SK-N-SH (cell line): ENCODE results near the gene GRK5. TPM values are rescaled to one million over a fixed set of nuclear protein-coding genes. Genes with fewer than 3 reads are reported as not detected.

Experiments used
- CTCF ChIA-PET: fragments of 300-600, 350-600 bp; formaldehyde crosslinking; extraction: SDS; loops from one replicate; lab custom pipeline; 2021; lab: Yijun Ruan, JAX
- POLR2A ChIA-PET: fragments of 350-600 bp; sonication (Branson Sonifier 250); formaldehyde crosslinking; extraction: SDS; loops from one replicate; lab custom pipeline; 2020; ENCODE audit warnings: antibody characterized with exemption, inconsistent platforms; lab: Yijun Ruan, JAX
- DNase-seq: peaks from one replicate; pipeline ENCODE4 v3.0.0; 2012
- H2AFZ ChIP-seq: fragments of 200-600 bp; sonication (generic); 2 replicates; pipeline ENCODE4 v1.8.1; 2016; ENCODE audit warnings: antibody characterized with exemption, mild to moderate bottlenecking, low read depth
- H3F3A ChIP-seq: fragments of 200-600 bp; sonication (generic); replicated peaks from 2 replicates; pipeline ENCODE3; 2016; ENCODE audit warnings: antibody characterized with exemption, mild to moderate bottlenecking; ENCODE audit not compliant: insufficient read depth
- H3K27ac ChIP-seq, 2 experiments: fragments of 200-500 bp in 1 of 2; fragments of 200-600 bp in 1 of 2; sonication (Bioruptor generic) in 1 of 2; sonication (generic), shearing (Covaris generic) in 1 of 2; 2 replicates each; pipeline versions ENCODE4 v1.5.1 to v1.6.1; 2014 to 2016; ENCODE audit warnings: low read depth in 2 of 2, inconsistent platforms in 1 of 2, low read length in 1 of 2, mild to moderate bottlenecking in 1 of 2, mixed read lengths in 1 of 2
- H3K27me3 ChIP-seq: fragments of 200-600 bp; sonication (generic), shearing (Covaris generic); 2 replicates; pipeline ENCODE4 v1.6.1; 2016; ENCODE audit warnings: mixed run types; ENCODE audit not compliant: insufficient read depth
- H3K36me3 ChIP-seq, 2 experiments: fragments of 200-500 bp in 1 of 2; fragments of 200-600 bp in 1 of 2; sonication (Bioruptor generic) in 1 of 2; sonication (generic) in 1 of 2; replicated peaks in 1 of 2; 2 replicates each; pipeline versions ENCODE3 to v1.5.1; 2014 to 2016; ENCODE audit warnings: low read length in 1 of 2, mild to moderate bottlenecking in 1 of 2; ENCODE audit not compliant: insufficient read depth in 2 of 2, control insufficient read depth in 1 of 2
- H3K4me1 ChIP-seq, 2 experiments: fragments of 200-500 bp in 1 of 2; fragments of 200-600 bp in 1 of 2; sonication (Bioruptor generic) in 1 of 2; sonication (generic), shearing (Covaris generic) in 1 of 2; 2 replicates each; pipeline versions ENCODE4 v1.5.1 to v1.6.1; 2014 to 2016; ENCODE audit warnings: low read depth in 1 of 2, low read length in 1 of 2, mixed run types in 1 of 2; ENCODE audit not compliant: insufficient read depth in 2 of 2, control insufficient read depth in 1 of 2
- H3K4me2 ChIP-seq: fragments of 200-600 bp; sonication (generic), shearing (Covaris generic); 2 replicates; pipeline ENCODE4 v1.6.1; 2017; ENCODE audit warnings: mixed run types
- H3K4me3 ChIP-seq, 2 experiments: fragments of 200-500 bp in 1 of 2; fragments of 200-600 bp in 1 of 2; sonication (Bioruptor generic) in 1 of 2; sonication (generic), shearing (Covaris generic) in 1 of 2; 2 replicates each; pipeline versions ENCODE4 v1.5.1 to v1.8.1; 2014 to 2016; ENCODE audit warnings: low read depth in 2 of 2, inconsistent platforms in 1 of 2, low read length in 1 of 2, mild to moderate bottlenecking in 1 of 2, mixed read lengths in 1 of 2, moderate library complexity in 1 of 2
- H3K79me2 ChIP-seq: fragments of 200-600 bp; sonication (generic); 2 replicates; pipeline ENCODE4 v1.8.1; 2017; ENCODE audit warnings: mild to moderate bottlenecking; ENCODE audit not compliant: insufficient read depth
- H3K9ac ChIP-seq: fragments of 200-600 bp; sonication (generic); 2 replicates; pipeline ENCODE4 v1.6.1; 2017; ENCODE audit warnings: mixed run types
- H3K9me2 ChIP-seq: fragments of 200-600 bp; sonication (generic); 2 replicates; pipeline ENCODE4 v1.6.1; 2017; ENCODE audit warnings: mixed run types
- H3K9me3 ChIP-seq: fragments of 200-600 bp; sonication (generic); 2 replicates; pipeline ENCODE4 v1.6.1; 2017; ENCODE audit warnings: mixed run types, mild to moderate bottlenecking, moderate library complexity
- H4K20me1 ChIP-seq: fragments of 200-600 bp; sonication (generic); 2 replicates; pipeline ENCODE4 v1.6.1; 2017; ENCODE audit warnings: mild to moderate bottlenecking, mixed run types; ENCODE audit not compliant: insufficient read depth
- CHD2 ChIP-seq: fragments of 150-350 bp; IDR thresholded peaks from 2 replicates; pipeline ENCODE4 v1.6.1; 2018; ENCODE audit warnings: low read length; ENCODE audit not compliant: partially characterized antibody
- CTCF ChIP-seq: fragments of 200-600 bp; sonication (generic); IDR thresholded peaks from 2 replicates; pipeline ENCODE4 v1.6.1; 2017; ENCODE audit warnings: antibody characterized with exemption, mild to moderate bottlenecking, moderate library complexity
- ELF1 ChIP-seq: IDR thresholded peaks from 2 replicates; pipeline ENCODE4 v1.4.0; 2012
- EZH2phosphoT487 ChIP-seq: fragments of 200-600 bp; sonication (generic); IDR thresholded peaks from 2 replicates; pipeline ENCODE4 v1.6.1; 2017; ENCODE audit warnings: low read depth, mixed run types, mild to moderate bottlenecking, antibody characterized with exemption, moderate library complexity, borderline replicate concordance
- FOSL2 ChIP-seq: IDR thresholded peaks from 2 replicates; pipeline ENCODE4 v1.4.0; 2012; ENCODE audit warnings: low read depth, mild to moderate bottlenecking, moderate library complexity, borderline replicate concordance
- FOXM1 ChIP-seq: IDR thresholded peaks from 2 replicates; pipeline ENCODE4 v1.4.0; 2012; ENCODE audit warnings: low read depth, mild to moderate bottlenecking
- GABPA ChIP-seq: IDR thresholded peaks from 2 replicates; pipeline ENCODE4 v1.4.0; 2012; ENCODE audit warnings: low read depth, mild to moderate bottlenecking
- GATA2 ChIP-seq: sonication (generic); formaldehyde crosslinking; IDR thresholded peaks from 2 replicates; pipeline ENCODE4 v1.5.0; 2020; ENCODE audit warnings: mild to moderate bottlenecking, missing genetic modification reagents
- IRF3 ChIP-seq: fragments of 150-350 bp; IDR thresholded peaks from 2 replicates; pipeline ENCODE4 v1.6.1; 2016; ENCODE audit warnings: mild to moderate bottlenecking, low read depth, low read length
- NFIC ChIP-seq: IDR thresholded peaks from 2 replicates; pipeline ENCODE4 v1.4.0; 2012; ENCODE audit warnings: borderline replicate concordance
- PBX3 ChIP-seq: IDR thresholded peaks from 2 replicates; pipeline ENCODE4; 2012
- POLR2AphosphoS5 ChIP-seq: IDR thresholded peaks from 2 replicates; pipeline ENCODE4 v1.6.1; 2012; ENCODE audit warnings: low read depth, low read length
- RAD21 ChIP-seq: IDR thresholded peaks from 2 replicates; pipeline ENCODE4 v1.6.1; 2012; ENCODE audit warnings: mild to moderate bottlenecking, low read length
- REST ChIP-seq: IDR thresholded peaks from 2 replicates; pipeline ENCODE4 v1.6.1; 2012; ENCODE audit warnings: mild to moderate bottlenecking, low read depth, low read length, moderate library complexity
- RXRA ChIP-seq: IDR thresholded peaks from 2 replicates; pipeline ENCODE4 v1.4.0; 2012; ENCODE audit warnings: low read depth, mild to moderate bottlenecking, borderline replicate concordance
- TAF1 ChIP-seq: IDR thresholded peaks from 2 replicates; pipeline ENCODE4 v1.6.1; 2012; ENCODE audit warnings: low read depth, mild to moderate bottlenecking, low read length, moderate library complexity, borderline replicate concordance
- TEAD4 ChIP-seq: IDR thresholded peaks from 2 replicates; pipeline ENCODE4 v1.4.0; 2012; ENCODE audit warnings: mild to moderate bottlenecking, borderline replicate concordance; ENCODE audit not compliant: insufficient read depth
- USF1 ChIP-seq: IDR thresholded peaks from 2 replicates; pipeline ENCODE4 v1.4.0; 2012; ENCODE audit warnings: low read depth, borderline replicate concordance
- YY1 ChIP-seq: IDR thresholded peaks from 2 replicates; pipeline ENCODE4 v1.4.0; 2012; ENCODE audit warnings: low read depth, mild to moderate bottlenecking
- ZBTB33 ChIP-seq: IDR thresholded peaks from 2 replicates; pipeline ENCODE4 v1.4.0; 2012; ENCODE audit warnings: low read depth, borderline replicate concordance
- WGBS: methylation state at CpG from one replicate; pipeline ENCODE4 v1.1.6; 2017; ENCODE audit warnings: low lambda C conversion rate; 5-methylcytosine and 5-hydroxymethylcytosine counted together
- polyA plus RNA-seq, 3 experiments: library from polyadenylated mRNA; depleted of rRNA; stranded (reverse); fragments of >200 nt; gene quantifications; 2 replicates each; pipeline ENCODE4 v1.2.3, GENCODE V29; 2012

GRK5 gene
- polyA plus RNA-seq, 1 of the 3 experiments (the other 2 are of a cell fraction), result 12.1 TPM

- POLR2A ChIA-PET, result no interaction called here
- Histone ChIP-seq H3K9ac (no peak overlapping the region), H3K79me2 (no peaks in the 10 kb centered on the region), H2AFZ (no peak overlapping the region), H3K27ac (no peak overlapping the region), H3K4me1 (peaks cover 6 to 47% of the 10 kb centered on the region in 2 experiments; a peak in 3 of 4 replicates), H3K9me2 (no peaks in the 10 kb centered on the region), H3F3A (peaks cover 4% of the 10 kb centered on the region), H3K9me3 (no peaks in the 10 kb centered on the region), H3K4me3 (no peak overlapping the region), H3K4me2 (no peak overlapping the region), H4K20me1 (no peaks in the 10 kb centered on the region), H3K36me3 (no peaks in the 10 kb centered on the region), H3K27me3 (no peaks in the 10 kb centered on the region)
- 91% methylated on average over 5 of the region's 10 CpGs for WGBS
- CTCF ChIA-PET, result interaction anchor here (1.4 kb wide), 1 partner anchor 25 kb away, joined by 3 read pairs; no protein-coding TSS in a partner anchor
- TF ChIP-seq PBX3 (no peak), RAD21 (no peak), RXRA (no peak), REST (no peak), YY1 (no peak), CHD2 (no peak), EZH2phosphoT487 (no peak), ELF1 (no peak), IRF3 (no peak), FOXM1 (no peak), USF1 (no peak), TAF1 (no peak), POLR2AphosphoS5 (no peak), FOSL2 (no peak), NFIC (no peak), TEAD4 (no peak), GATA2 (CRISPR knock-in tag) (no peak), CTCF (no peak), ZBTB33 (no peak), GABPA (no peak)
- DNase-seq, result no peak
Measured at GRCh38 chr10:119361037-119361436, 153.7 kb downstream of the GRK5 start.
